Endothelial cell of umbilical vein (primary cell): ENCODE results near the gene B4GALNT3. TPM values are rescaled to one million over a fixed set of nuclear protein-coding genes. Genes with fewer than 3 reads are reported as not detected.

ENCODE experiments used
- BruUV-seq: library from RNA; stranded (reverse); fragments of 400-500 nt; replicated peaks from 2 replicates; lab custom pipeline; 2021; lab: Mats Ljungman, UMichigan
- CTCF ChIA-PET: fragments of 300-600, 350-600 bp; sonication (Branson Sonifier 250); formaldehyde crosslinking; loops from one replicate; lab custom pipeline; 2021; ENCODE audit warnings: antibody characterized with exemption, inconsistent platforms; lab: Charles Lee
- POLR2A ChIA-PET: fragments of 300-600, 350-600 bp; sonication (Branson Sonifier 250); formaldehyde crosslinking; loops from one replicate; lab custom pipeline; 2021; ENCODE audit warnings: antibody characterized with exemption, inconsistent platforms; lab: Charles Lee
- DNase-seq: peaks from one replicate; pipeline ENCODE4 v3.0.0-alpha.2; 2011; ENCODE audit warnings: low read depth, low spot score
- FAIRE-seq: peaks from 2 replicates; lab custom pipeline; 2011; peaks lifted over from hg19 to GRCh38; lab: Jason Lieb, UNC
- H2AFZ ChIP-seq: 2 replicates; pipeline ENCODE4 v1.6.0; 2012; ENCODE audit warnings: low read depth, low read length, control low read depth, inconsistent platforms
- H3K27ac ChIP-seq: 2 replicates; pipeline ENCODE4 v1.5.1; 2011; ENCODE audit warnings: low read depth, mild to moderate bottlenecking, control low read depth, low read length, moderate library complexity; ENCODE audit not compliant: insufficient read depth
- H3K27me3 ChIP-seq, 2 experiments: 2 replicates each; pipeline versions ENCODE4 v1.6.0 to v1.6.1; 2011; ENCODE audit warnings: low read length in 2 of 2, mixed read lengths in 1 of 2; ENCODE audit not compliant: control insufficient read depth in 2 of 2, insufficient read depth in 2 of 2
- H3K36me3 ChIP-seq, 2 experiments: 2 replicates in 1 of 2; 3 replicates in 1 of 2; pipeline ENCODE4 v1.5.1; 2011; ENCODE audit warnings: low read length in 2 of 2, mild to moderate bottlenecking in 1 of 2, moderate library complexity in 1 of 2; ENCODE audit not compliant: control insufficient read depth in 2 of 2, insufficient read depth in 2 of 2; ENCODE audit errors: extremely low read depth in 1 of 2
- H3K4me1 ChIP-seq: 3 replicates; pipeline ENCODE4 v1.5.1; 2011; ENCODE audit warnings: mild to moderate bottlenecking, low read length; ENCODE audit not compliant: control insufficient read depth, insufficient read depth; ENCODE audit errors: extremely low read depth
- H3K4me2 ChIP-seq: 2 replicates; pipeline ENCODE4 v1.6.1; 2011; ENCODE audit warnings: low read length, control low read depth, mixed read lengths; ENCODE audit not compliant: insufficient read depth
- H3K4me3 ChIP-seq, 3 experiments: fragments of 200-600 bp in 1 of 3; sonication (generic), shearing (Covaris generic) in 1 of 3; replicated peaks in 1 of 3; 2 replicates each; pipeline ENCODE4 v1.5.1; 2011 to 2016; ENCODE audit warnings: control low read depth in 3 of 3, low read length in 3 of 3, mild to moderate bottlenecking in 2 of 3, inconsistent platforms in 1 of 3, low read depth in 1 of 3, moderate library complexity in 1 of 3; ENCODE audit not compliant: insufficient read depth in 1 of 3
- H3K79me2 ChIP-seq: 2 replicates; pipeline ENCODE4 v1.6.0; 2012; ENCODE audit warnings: low read length, inconsistent platforms; ENCODE audit not compliant: control insufficient read depth, insufficient read depth
- H3K9ac ChIP-seq: replicated peaks from 2 replicates; pipeline ENCODE3; 2011; ENCODE audit warnings: low read length, control low read depth; ENCODE audit not compliant: insufficient read depth; ENCODE audit errors: extremely low read depth
- H3K9me1 ChIP-seq: replicated peaks from 3 replicates; pipeline ENCODE4 v1.6.0; 2011; ENCODE audit warnings: mild to moderate bottlenecking, low read length; ENCODE audit not compliant: control insufficient read depth, insufficient read depth; ENCODE audit errors: extremely low read depth
- H3K9me3 ChIP-seq: replicated peaks from 2 replicates; pipeline ENCODE4 v1.5.1; 2012; ENCODE audit warnings: low read length, inconsistent platforms; ENCODE audit not compliant: control insufficient read depth, insufficient read depth
- H4K20me1 ChIP-seq: replicated peaks from 2 replicates; pipeline ENCODE3; 2011; ENCODE audit warnings: mild to moderate bottlenecking, low read length; ENCODE audit not compliant: control insufficient read depth, insufficient read depth; ENCODE audit errors: extremely low read depth
- GATA2 ChIP-seq: IDR thresholded peaks from 2 replicates; pipeline ENCODE4 v1.7.0; 2011; ENCODE audit warnings: low read depth, mild to moderate bottlenecking, moderate library complexity, mixed read lengths, low read length; ENCODE audit not compliant: insufficient read length, insufficient read depth
- JUN ChIP-seq: IDR thresholded peaks from 2 replicates; pipeline ENCODE4 v1.6.1; 2011; ENCODE audit warnings: borderline replicate concordance, low read depth; ENCODE audit not compliant: insufficient read length, insufficient read depth
- MYC ChIP-seq: IDR thresholded peaks from one replicate; pipeline ENCODE4 v1.6.1; 2011; ENCODE audit warnings: mild to moderate bottlenecking, low read depth, low read length
- POLR2A ChIP-seq: IDR thresholded peaks from 2 replicates; pipeline ENCODE4 v1.6.1; 2012; ENCODE audit warnings: low read depth, mild to moderate bottlenecking, control low read depth, low read length
- POLR2AphosphoS5 ChIP-seq: IDR thresholded peaks from 2 replicates; pipeline ENCODE4 v1.6.1; 2012; ENCODE audit warnings: low read depth, mild to moderate bottlenecking, control low read depth, low read length, moderate library complexity; ENCODE audit not compliant: insufficient read depth
- dilution Hi-C: fragments of 300-500 bp; cut with MboI; formaldehyde crosslinking; loops from one replicate; pipeline ENCODE4 v1.15.0; 2019; ENCODE audit warnings: low sequenced_read_pairs; ENCODE audit not compliant: extremely low pct_ligation_motif_present
- intact Hi-C: fragments of 100-400 bp; cut with micrococcal nuclease; formaldehyde crosslinking; loops from one replicate; pipeline ENCODE4 v1.10.0; 2022
- polyA plus RNA-seq, 4 experiments: library from polyadenylated mRNA; depleted of rRNA in 3 of 4; stranded (reverse) in 3 of 4; unstranded in 1 of 4; fragments of >200 nt; gene quantifications; 2 replicates each; pipeline versions ENCODE4 v1.2.1 to v1.2.3, GENCODE V29; 2011 to 2012; ENCODE audit warnings: missing spikeins in 1 of 4
- total RNA-seq: library from RNA; stranded (reverse); gene quantifications from 2 replicates; pipeline ENCODE4 v1.2.3, GENCODE V29; 2021
- TF ChIP-seq, protein P1 (sequence below), 2 donors: IDR thresholded peaks; 1 replicate in 1 of 2; 2 replicates in 1 of 2; pipeline ENCODE4 v1.5.1; 2011; ENCODE audit warnings: low read length in 2 of 2, mild to moderate bottlenecking in 2 of 2, moderate library complexity in 2 of 2, control low read depth in 1 of 2, inconsistent platforms in 1 of 2, low read depth in 1 of 2; ENCODE audit not compliant: insufficient read depth in 1 of 2; ENCODE audit errors: extremely low read depth in 1 of 2

Gene B4GALNT3
- total and polyA plus RNA-seq, 2 donors (not counting 3 experiments of a cell fraction or from before 2014, with no cell fraction given), result 0.07 TPM; not detected in 1

DNA sequence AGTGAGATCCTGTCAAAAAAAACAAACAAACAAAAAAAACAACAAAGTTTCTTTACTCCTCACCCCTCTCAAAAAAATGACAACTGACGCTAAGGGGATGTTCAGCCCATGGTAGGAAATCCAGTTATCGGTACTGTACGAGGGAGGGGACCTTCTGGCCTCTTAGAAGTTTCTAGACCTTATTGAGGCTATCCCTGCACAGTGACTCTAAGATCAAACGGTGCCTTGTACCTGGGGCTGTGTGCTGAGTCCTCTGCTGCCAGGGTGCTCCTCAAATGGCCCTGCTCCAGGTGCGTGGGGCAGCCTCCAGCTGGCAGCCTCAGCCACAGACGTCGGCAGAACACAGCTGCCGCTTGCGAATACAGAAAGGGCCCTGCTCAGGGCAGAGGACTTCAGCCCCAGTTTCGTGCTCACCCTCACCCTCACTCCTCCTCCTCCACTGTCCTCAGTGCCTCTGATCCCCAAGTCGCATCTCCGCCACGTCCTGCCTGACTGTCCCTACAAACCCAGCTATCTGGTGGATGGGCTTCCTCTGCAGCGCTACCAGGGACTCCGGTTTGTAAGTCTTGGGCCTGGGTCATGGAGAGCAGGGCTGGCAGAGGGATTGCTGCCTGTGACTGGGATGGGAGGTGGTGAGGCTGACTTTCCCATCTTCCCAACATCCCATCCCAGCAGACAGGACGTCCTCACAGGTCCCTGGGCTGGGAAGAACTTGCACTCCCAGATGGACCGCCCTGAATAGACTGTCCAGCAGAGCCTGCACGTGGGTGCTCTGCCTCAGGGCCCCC lies 90.9 kb downstream of the B4GALNT3 start:
- FAIRE-seq (no peak), DNase-seq (no peak)
- peaks cover 0 to 11% of the 10 kb centered on the region in 2 experiments for H3K27me3 ChIP-seq
- BruUV-seq, result no TSS peak
- ChIA-PET CTCF (interaction anchor here (2.4 to 2.5 kb wide), 2 partner anchors 98 to 108 kb away, joined by 8 to 26 read pairs; no protein-coding TSS in a partner anchor), POLR2A (no interaction called here)
- no peak for TF ChIP-seq MYC
- no peak for TF ChIP-seq POLR2A
- TF ChIP-seq, protein P1, sequence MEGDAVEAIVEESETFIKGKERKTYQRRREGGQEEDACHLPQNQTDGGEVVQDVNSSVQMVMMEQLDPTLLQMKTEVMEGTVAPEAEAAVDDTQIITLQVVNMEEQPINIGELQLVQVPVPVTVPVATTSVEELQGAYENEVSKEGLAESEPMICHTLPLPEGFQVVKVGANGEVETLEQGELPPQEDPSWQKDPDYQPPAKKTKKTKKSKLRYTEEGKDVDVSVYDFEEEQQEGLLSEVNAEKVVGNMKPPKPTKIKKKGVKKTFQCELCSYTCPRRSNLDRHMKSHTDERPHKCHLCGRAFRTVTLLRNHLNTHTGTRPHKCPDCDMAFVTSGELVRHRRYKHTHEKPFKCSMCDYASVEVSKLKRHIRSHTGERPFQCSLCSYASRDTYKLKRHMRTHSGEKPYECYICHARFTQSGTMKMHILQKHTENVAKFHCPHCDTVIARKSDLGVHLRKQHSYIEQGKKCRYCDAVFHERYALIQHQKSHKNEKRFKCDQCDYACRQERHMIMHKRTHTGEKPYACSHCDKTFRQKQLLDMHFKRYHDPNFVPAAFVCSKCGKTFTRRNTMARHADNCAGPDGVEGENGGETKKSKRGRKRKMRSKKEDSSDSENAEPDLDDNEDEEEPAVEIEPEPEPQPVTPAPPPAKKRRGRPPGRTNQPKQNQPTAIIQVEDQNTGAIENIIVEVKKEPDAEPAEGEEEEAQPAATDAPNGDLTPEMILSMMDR (IDR thresholded peaks at IDR 0.05; ENCODE audit: extremely low read depth in 1 of 2, insufficient read depth in 1 of 2, low read depth in 1 of 2, low read length in 2 of 2), result no peak
- no peak for TF ChIP-seq GATA2
- TF ChIP-seq POLR2AphosphoS5, result no peak
- no peak for TF ChIP-seq JUN
- dilution Hi-C loops, result no loop called here
- H3K9ac ChIP-seq, result no peak overlapping the region
- H2AFZ ChIP-seq, result no peak overlapping the region
- no peaks in the 10 kb centered on the region for H3K4me1 ChIP-seq
- no peaks in the 10 kb centered on the region for H3K9me1 ChIP-seq
- no peaks in the 10 kb centered on the region for H4K20me1 ChIP-seq
- no peak overlapping the region for H3K4me3 ChIP-seq
- H3K36me3 ChIP-seq, result no peaks in the 10 kb centered on the region
- intact Hi-C loops, result no loop called here
- no peak overlapping the region for H3K27ac ChIP-seq
- no peak overlapping the region for H3K4me2 ChIP-seq
- no peaks in the 10 kb centered on the region for H3K79me2 ChIP-seq
- no peaks in the 10 kb centered on the region for H3K9me3 ChIP-seq
